Measurements from ENCODE around the gene FCF1.

The FCF1 gene

DNA sequence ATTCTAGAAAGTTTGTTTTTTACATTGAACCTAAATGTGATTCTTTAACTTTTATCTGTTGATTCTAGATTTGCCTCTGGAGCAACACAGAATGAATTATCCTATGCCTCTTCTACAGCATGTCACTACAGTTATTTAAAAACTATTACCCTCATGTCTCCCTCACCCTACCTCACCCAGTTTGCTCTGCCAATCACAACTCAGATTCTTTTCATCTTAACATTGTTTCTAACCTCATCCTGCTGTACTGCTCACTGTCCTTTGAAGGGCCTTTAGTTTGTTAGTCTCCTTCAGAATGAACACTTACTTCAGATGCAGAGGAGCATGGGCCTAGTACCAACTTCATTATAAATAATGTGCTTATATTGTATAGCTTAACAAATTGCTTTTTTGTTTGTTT lies 71.7 kb downstream of the FCF1 start:
- no peak for DNase-seq

DNA sequence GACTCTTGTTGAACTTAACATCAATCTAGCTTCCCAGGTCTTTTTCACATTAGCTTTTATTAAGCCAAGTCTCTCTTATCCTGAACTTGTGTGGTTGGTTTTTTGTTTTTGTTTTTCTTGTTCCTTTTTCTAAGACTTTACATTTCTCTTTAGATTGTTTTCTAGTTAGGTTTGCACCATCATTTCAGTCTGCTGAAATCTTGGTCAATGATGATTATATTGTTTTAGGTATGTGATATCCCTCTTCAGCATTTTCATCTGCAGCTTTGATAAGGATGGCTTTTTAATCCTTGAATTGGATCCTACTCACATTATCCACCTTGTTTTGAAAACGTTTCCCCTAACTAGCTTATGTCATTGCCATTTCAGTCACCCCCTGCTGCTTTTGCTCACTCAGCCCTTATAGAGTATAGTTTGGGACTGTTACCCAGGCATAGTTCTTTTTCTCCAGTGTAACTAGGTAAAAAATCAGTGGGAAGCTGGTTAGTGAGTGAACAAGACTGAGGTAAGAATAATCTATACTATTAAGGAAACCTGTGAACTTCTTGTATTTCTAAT lies 72.2 kb downstream of the FCF1 start:
- no peak for DNase-seq

DNA sequence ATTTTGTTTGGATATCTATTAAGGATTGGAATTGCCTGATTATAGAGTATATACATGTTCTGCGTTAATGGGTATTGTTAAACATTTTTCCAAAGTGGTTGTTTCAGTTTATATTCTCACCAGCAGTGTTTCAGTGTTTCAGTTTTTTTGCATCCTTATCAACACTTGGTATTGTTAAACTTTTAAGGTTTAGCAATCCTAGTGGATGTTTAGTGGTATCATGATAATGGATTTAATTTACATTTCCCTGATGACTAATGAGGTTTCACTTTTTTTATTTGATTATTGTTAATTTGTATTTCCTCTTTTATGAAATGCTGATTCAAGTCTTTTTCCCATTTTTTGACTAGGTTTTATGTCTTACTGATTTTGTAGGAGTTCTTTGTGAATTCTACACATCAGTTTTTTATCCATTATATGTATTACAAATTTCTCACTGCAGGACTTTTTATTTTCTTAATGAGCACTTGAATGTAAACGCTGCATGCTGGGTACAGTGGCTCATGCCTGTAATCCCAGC lies 73.9 kb downstream of the FCF1 start:
- no peak for DNase-seq

All from activated CD4-positive, CD25-positive, alpha-beta regulatory T cell (primary cell).